ENCODE data around the gene MYO18A.

- TF ChIP-seq NRF1 (conservative IDR thresholded peaks at IDR 0.05; ENCODE audit: low read depth, low read length) (no peak), ZNF217 (IDR thresholded peaks at IDR 0.05) (no peak), BHLHE40 (IDR thresholded peaks at IDR 0.05; ENCODE audit: borderline replicate concordance in 1 of 2, low read depth in 2 of 2, low read length in 1 of 2) (no peak), JUND (IDR thresholded peaks at IDR 0.05; ENCODE audit: low read depth, low read length) (no peak), CTCF (IDR thresholded peaks at IDR 0.05 in 2 of 3, conservative IDR thresholded peaks at IDR 0.05 in 1 of 3; ENCODE audit: control insufficient read depth in 2 of 3, extremely low read depth in 1 of 3, insufficient read depth in 1 of 3, low read depth in 3 of 3, low read length in 3 of 3) (no peak), CEBPB (IDR thresholded peaks at IDR 0.05; ENCODE audit: borderline replicate concordance in 1 of 2, low read depth in 2 of 2, low read length in 2 of 2) (no peak), TAF1 (IDR thresholded peaks at IDR 0.05; ENCODE audit: borderline replicate concordance, low read depth, low read length) (no peak), E2F8 (IDR thresholded peaks at IDR 0.05; ENCODE audit: low read depth, partially characterized antibody) (no peak), NR2C2 (IDR thresholded peaks at IDR 0.05; ENCODE audit: borderline replicate concordance, control insufficient read depth, insufficient read length, low read depth) (no peak), EP300 (IDR thresholded peaks at IDR 0.05; ENCODE audit: borderline replicate concordance in 1 of 2, control insufficient read depth in 1 of 2, low read depth in 2 of 2, low read length in 2 of 2) (no peak), SPI1 (IDR thresholded peaks at IDR 0.05; ENCODE audit: borderline replicate concordance, insufficient read depth, low read depth, low read length) (no peak), HDAC6 (IDR thresholded peaks at IDR 0.05; ENCODE audit: unreplicated experiment) (no peak)
Observed at GRCh38 chr17:29048440-29049368, 131.5 kb downstream of the MYO18A start.

Data from GM12878 (cell line).